HL-60 (cell line): Measurements from ENCODE around the gene ADGRL3.

Experiments used
- DNase-seq, 2 experiments: peaks; one replicate each; pipeline ENCODE4 v3.0.0-alpha.2; 2010 to 2020; ENCODE audit warnings: low read depth in 1 of 2, low spot score in 1 of 2
- H3K27ac ChIP-seq: fragments of 250-450 bp; sonication (Bioruptor Pico); replicated peaks from 2 replicates; pipeline ENCODE4 v1.5.1; 2020; ENCODE audit warnings: mild to moderate bottlenecking, moderate library complexity
- H3K27me3 ChIP-seq: fragments of 250-450 bp; sonication (Bioruptor Pico); 2 replicates; pipeline ENCODE4 v1.5.1; 2021; ENCODE audit warnings: mild to moderate bottlenecking, moderate library complexity; ENCODE audit not compliant: insufficient read depth, poor library complexity, severe bottlenecking
- H3K4me3 ChIP-seq: replicated peaks from 2 replicates; pipeline ENCODE4 v1.5.1; 2011; ENCODE audit warnings: mild to moderate bottlenecking, control low read depth, low read length; ENCODE audit not compliant: insufficient read depth
- CTCF ChIP-seq: IDR thresholded peaks from one replicate; pipeline ENCODE4 v1.5.1; 2011; ENCODE audit warnings: low read length, control low read depth, inconsistent platforms; ENCODE audit not compliant: insufficient read depth
- GABPA ChIP-seq: IDR thresholded peaks from 2 replicates; pipeline ENCODE4 v1.6.1; 2012; ENCODE audit warnings: low read depth
- POLR2AphosphoS5 ChIP-seq: IDR thresholded peaks from 2 replicates; pipeline ENCODE4 v1.6.1; 2012; ENCODE audit warnings: low read depth
- REST ChIP-seq: IDR thresholded peaks from 2 replicates; pipeline ENCODE4 v1.6.1; 2012; ENCODE audit warnings: low read depth; ENCODE audit not compliant: insufficient replicate concordance
- SPI1 ChIP-seq: IDR thresholded peaks from 2 replicates; pipeline ENCODE4 v1.6.1; 2012; ENCODE audit warnings: low read depth, mild to moderate bottlenecking, borderline replicate concordance

ADGRL3 gene

GRCh38 chr4:61896634-61897033 is 696.5 kb downstream of the ADGRL3 start:
- DNase-seq, result no peak
- no peak overlapping the region for H3K4me3 ChIP-seq
- no peak overlapping the region for H3K27ac ChIP-seq
- no peak for TF ChIP-seq REST
- TF ChIP-seq SPI1, result no peak
- no peak for TF ChIP-seq POLR2AphosphoS5
- H3K27me3 ChIP-seq, result no peaks in the 10 kb centered on the region

- DNase-seq, result no peak
- H3K27me3 ChIP-seq, result no peaks in the 10 kb centered on the region
- no peak overlapping the region for H3K4me3 ChIP-seq
- no peak overlapping the region for H3K27ac ChIP-seq
- TF ChIP-seq SPI1 (no peak), GABPA (no peak), CTCF (no peak), POLR2AphosphoS5 (no peak), REST (no peak)
These were observed 708.9 kb downstream of the ADGRL3 start for GRCh38 chr4:61909031-61909430.

- Histone ChIP-seq H3K27me3 (no peaks in the 10 kb centered on the region), H3K27ac (no peak overlapping the region), H3K4me3 (no peak overlapping the region)
- no peak for DNase-seq
- no peak for TF ChIP-seq GABPA
- TF ChIP-seq CTCF, result no peak
- TF ChIP-seq POLR2AphosphoS5, result no peak
- no peak for TF ChIP-seq REST
- TF ChIP-seq SPI1, result no peak
These were observed 711.2 kb downstream of the ADGRL3 start for GRCh38 chr4:61911313-61911756.

GRCh38 chr4:61913619-61914018 is 713.5 kb downstream of the ADGRL3 start:
- Histone ChIP-seq H3K27ac (no peak overlapping the region), H3K27me3 (no peaks in the 10 kb centered on the region), H3K4me3 (no peak overlapping the region)
- DNase-seq, result no peak
- TF ChIP-seq CTCF (no peak), GABPA (no peak), SPI1 (no peak)
